WERI-Rb-1 (cell line): ENCODE data around the gene DDIT4L.
"Not testable (repeated sequence)": the region's sequence is repeated elsewhere in the genome, so short reads cannot be mapped to it uniquely, and the experiment has no call there.

Experiments
- DNase-seq: peaks from one replicate; pipeline ENCODE4 v3.0.0-alpha.2; 2020
- H3K27ac ChIP-seq: fragments of 250-450 bp; sonication (Bioruptor Pico); 2 replicates; pipeline ENCODE4 v1.5.1; 2020; ENCODE audit warnings: mild to moderate bottlenecking, moderate library complexity
- H3K27me3 ChIP-seq: fragments of 250-450 bp; sonication (Bioruptor Pico); 2 replicates; pipeline ENCODE4 v1.5.1; 2021; ENCODE audit warnings: mild to moderate bottlenecking, low read depth, moderate library complexity; ENCODE audit not compliant: insufficient read depth, severe bottlenecking
- H3K36me3 ChIP-seq: fragments of 250-450 bp; sonication (Bioruptor Pico); 2 replicates; pipeline ENCODE4 v1.5.1; 2020; ENCODE audit warnings: mild to moderate bottlenecking, moderate library complexity
- H3K4me3 ChIP-seq: 2 replicates; pipeline ENCODE4 v1.5.1; 2011; ENCODE audit warnings: low read depth, mild to moderate bottlenecking, control low read depth, low read length
- H3K9me3 ChIP-seq: fragments of 250-450 bp; sonication (Bioruptor Pico); 2 replicates; pipeline ENCODE4 v1.5.1; 2021; ENCODE audit warnings: mild to moderate bottlenecking, moderate library complexity; ENCODE audit not compliant: severe bottlenecking
- CTCF ChIP-seq: IDR thresholded peaks from 2 replicates; pipeline ENCODE4 v1.5.1; 2011; ENCODE audit warnings: low read depth, mild to moderate bottlenecking, control low read depth, inconsistent platforms, low read length

DDIT4L gene

GRCh38 chr4:100162027-100162685 lies 28.1 kb downstream of the DDIT4L start:
- Histone ChIP-seq H3K36me3 (no peaks in the 10 kb centered on the region), H3K27ac (no peak overlapping the region), H3K4me3 (no peak overlapping the region), H3K9me3 (peaks cover 6% of the 10 kb centered on the region), H3K27me3 (no peaks in the 10 kb centered on the region)
- DNase-seq: no peak
- no peak for TF ChIP-seq CTCF

- H3K27me3 ChIP-seq: no peaks in the 10 kb centered on the region
- no peak overlapping the region for H3K4me3 ChIP-seq
- H3K27ac ChIP-seq: no peak overlapping the region
- no peak for DNase-seq
- no peaks in the 10 kb centered on the region for H3K9me3 ChIP-seq
- no peaks in the 10 kb centered on the region for H3K36me3 ChIP-seq
- TF ChIP-seq CTCF: no peak
Observed at GRCh38 chr4:100149190-100149589, 41.1 kb downstream of the DDIT4L start.

- Histone ChIP-seq H3K9me3 (no peaks in the 10 kb centered on the region), H3K36me3 (no peaks in the 10 kb centered on the region), H3K4me3 (no peak overlapping the region), H3K27ac (no peak overlapping the region), H3K27me3 (no peaks in the 10 kb centered on the region)
- no peak for TF ChIP-seq CTCF
- no peak for DNase-seq
Observed at GRCh38 chr4:100147684-100148083, 42.6 kb downstream of the DDIT4L start.

GRCh38 chr4:100147198-100147597 lies 43.1 kb downstream of the DDIT4L start:
- no peak for TF ChIP-seq CTCF
- no peaks in the 10 kb centered on the region for H3K9me3 ChIP-seq
- no peaks in the 10 kb centered on the region for H3K27me3 ChIP-seq
- no peaks in the 10 kb centered on the region for H3K36me3 ChIP-seq
- H3K4me3 ChIP-seq: no peak overlapping the region
- DNase-seq: no peak
- H3K27ac ChIP-seq: no peak overlapping the region

GRCh38 chr4:100146756-100147155 lies 43.5 kb downstream of the DDIT4L start:
- no peaks in the 10 kb centered on the region for H3K27me3 ChIP-seq
- no peaks in the 10 kb centered on the region for H3K9me3 ChIP-seq
- no peak overlapping the region for H3K4me3 ChIP-seq
- TF ChIP-seq CTCF: no peak
- DNase-seq: no peak
- H3K36me3 ChIP-seq: no peaks in the 10 kb centered on the region
- H3K27ac ChIP-seq: no peak overlapping the region

GRCh38 chr4:100137320-100137719 lies 52.9 kb downstream of the DDIT4L start:
- H3K9me3 ChIP-seq, H3K36me3 ChIP-seq, H3K27ac ChIP-seq, DNase-seq, H3K27me3 ChIP-seq, H3K4me3 ChIP-seq: not testable (repeated sequence)
